ENCODE results near the gene GIPR. TPM values are rescaled to one million over a fixed set of nuclear protein-coding genes. Genes with fewer than 3 reads are reported as not detected.
"Not testable (repeated sequence)": the region's sequence is repeated elsewhere in the genome, so short reads cannot be mapped to it uniquely, and the experiment has no call there.

The GIPR gene
- total RNA-seq, 1 donor, result 1.2 TPM

DNA sequence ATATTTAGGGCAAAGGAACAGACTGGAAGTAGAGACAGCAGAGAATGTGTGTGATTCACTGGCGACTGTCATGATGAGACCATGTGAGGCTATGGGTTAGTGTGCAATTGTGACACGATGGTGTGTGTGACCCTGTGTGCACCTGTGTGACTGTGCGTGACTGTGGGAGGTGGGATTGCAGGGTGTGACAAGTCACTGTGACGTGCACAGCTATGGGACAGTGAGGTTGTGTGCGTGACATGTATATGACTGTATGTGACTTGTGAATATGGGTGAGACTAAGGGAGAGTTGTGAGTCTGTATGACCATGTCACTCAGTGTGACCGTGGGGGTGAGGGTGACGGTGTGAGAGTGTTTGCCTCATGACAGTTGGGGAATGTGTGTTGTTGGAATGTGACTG lies 3.4 kb upstream of the GIPR start:
- H3K9me3 ChIP-seq (ENCODE audit: low read depth, low read length), result no peaks in the 10 kb centered on the region
- no peak overlapping the region for H3K4me3 ChIP-seq (ENCODE audit: low read length)
- peaks cover 17% of the 10 kb centered on the region for H3K27me3 ChIP-seq (ENCODE audit: insufficient read depth, low read length)
- peaks cover 22% of the 10 kb centered on the region for H3K4me1 ChIP-seq (ENCODE audit: insufficient read depth, low read length)

DNA sequence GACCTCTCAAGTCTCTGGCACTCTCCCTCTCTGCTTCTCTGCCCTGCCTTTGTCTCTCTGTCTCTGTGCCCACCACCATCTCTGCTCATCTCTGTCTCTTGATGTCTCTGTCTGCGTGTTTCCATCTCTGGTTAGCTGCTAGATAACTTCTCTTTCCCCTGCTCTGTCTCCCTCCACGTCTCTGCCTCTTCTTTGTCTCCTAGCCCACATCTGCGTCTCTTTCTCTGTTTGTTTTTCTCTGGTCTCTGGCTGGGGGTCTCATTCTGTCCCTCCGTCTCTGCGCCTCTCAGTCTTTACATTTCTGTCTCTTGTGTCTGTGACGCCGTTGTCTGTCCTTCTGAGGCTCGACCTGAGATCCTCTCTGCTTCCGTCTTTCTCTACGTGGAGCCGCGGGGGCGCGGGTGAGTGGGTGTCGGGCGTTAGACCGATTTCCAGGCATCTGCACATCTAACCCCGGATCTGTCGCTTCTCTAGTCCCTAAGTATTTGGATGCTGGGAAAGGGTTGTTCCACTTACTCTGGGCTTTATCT lies 386 bp downstream of the GIPR start:
- Histone ChIP-seq H3K9me3 (ENCODE audit: low read depth, low read length) (no peaks in the 10 kb centered on the region), H3K4me1 (ENCODE audit: insufficient read depth, low read length) (peaks cover 40% of the 10 kb centered on the region), H3K4me3 (ENCODE audit: low read length) (peak overlapping the region; percentile 34), H3K27me3 (ENCODE audit: insufficient read depth, low read length) (peaks cover 25% of the 10 kb centered on the region)

DNA sequence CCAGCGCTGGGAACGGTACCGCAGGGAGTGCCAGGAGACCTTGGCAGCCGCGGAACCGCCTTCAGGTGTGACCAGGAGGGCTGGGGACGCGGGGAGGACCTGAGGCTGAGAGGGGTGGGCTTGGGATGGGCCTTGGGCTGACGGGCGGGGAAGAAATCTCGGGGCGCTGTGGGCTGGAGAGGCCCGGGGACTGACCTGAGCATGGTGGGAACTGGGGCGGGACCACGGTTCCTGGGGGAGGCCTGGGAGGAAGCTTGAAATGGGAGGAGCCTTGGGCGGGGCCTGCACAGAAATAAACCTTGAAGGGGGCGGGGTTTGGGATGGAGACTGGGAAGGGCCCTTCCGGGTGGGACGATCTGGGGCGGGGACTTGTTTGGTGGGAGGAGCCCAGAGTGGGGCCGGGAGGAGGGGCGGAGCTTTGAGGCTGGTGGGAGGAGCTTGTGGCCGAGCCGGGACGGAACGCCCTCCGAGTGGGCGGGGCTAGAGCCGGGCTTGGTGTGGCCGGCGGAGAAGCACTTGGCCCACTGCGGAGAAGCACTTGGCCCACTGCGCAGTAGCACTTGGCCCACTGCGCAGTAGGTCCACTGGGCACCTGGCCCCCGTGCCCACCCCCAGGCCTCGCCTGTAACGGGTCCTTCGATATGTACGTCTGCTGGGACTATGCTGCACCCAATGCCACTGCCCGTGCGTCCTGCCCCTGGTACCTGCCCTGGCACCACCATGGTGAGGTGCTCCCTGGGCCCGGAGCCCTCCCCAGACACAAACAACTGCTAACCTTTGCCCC lies 2.8 kb downstream of the GIPR start:
- Histone ChIP-seq H3K4me1 (ENCODE audit: insufficient read depth, low read length) (peaks cover 43% of the 10 kb centered on the region), H3K9me3 (ENCODE audit: low read depth, low read length) (no peaks in the 10 kb centered on the region)

DNA sequence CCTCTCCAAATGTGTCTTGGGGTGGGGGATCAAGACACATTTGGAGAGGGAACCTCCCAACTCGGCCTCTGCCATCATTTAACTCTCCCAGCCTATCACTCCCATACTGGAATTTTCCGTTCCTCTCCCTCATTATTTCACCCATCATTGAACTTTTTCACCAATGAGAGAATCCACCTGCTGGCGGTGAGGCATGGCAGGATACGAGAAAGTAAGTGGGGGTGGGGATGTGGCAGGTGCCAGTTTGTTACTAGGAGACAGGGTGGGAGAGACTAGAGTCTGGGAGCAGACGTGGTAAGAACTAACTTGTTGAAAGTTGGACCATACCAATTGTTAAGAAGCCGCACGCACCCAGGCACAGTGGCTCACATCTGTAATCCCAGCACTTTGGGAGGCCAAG lies 6.9 kb downstream of the GIPR start:
- H3K27me3 ChIP-seq (ENCODE audit: insufficient read depth, low read length), result peaks cover 27% of the 10 kb centered on the region
- H3K9me3 ChIP-seq (ENCODE audit: low read depth, low read length), result no peaks in the 10 kb centered on the region
- peaks cover 40% of the 10 kb centered on the region for H3K4me1 ChIP-seq (ENCODE audit: insufficient read depth, low read length)
- H3K4me3 ChIP-seq (ENCODE audit: low read length), result no peak overlapping the region

More for the DNA sequence above, 2.8 kb downstream of the GIPR start:
- Histone ChIP-seq H3K4me3 (ENCODE audit: low read length) (no peak overlapping the region), H3K27me3 (ENCODE audit: insufficient read depth, low read length) (peaks cover 25% of the 10 kb centered on the region)

DNA sequence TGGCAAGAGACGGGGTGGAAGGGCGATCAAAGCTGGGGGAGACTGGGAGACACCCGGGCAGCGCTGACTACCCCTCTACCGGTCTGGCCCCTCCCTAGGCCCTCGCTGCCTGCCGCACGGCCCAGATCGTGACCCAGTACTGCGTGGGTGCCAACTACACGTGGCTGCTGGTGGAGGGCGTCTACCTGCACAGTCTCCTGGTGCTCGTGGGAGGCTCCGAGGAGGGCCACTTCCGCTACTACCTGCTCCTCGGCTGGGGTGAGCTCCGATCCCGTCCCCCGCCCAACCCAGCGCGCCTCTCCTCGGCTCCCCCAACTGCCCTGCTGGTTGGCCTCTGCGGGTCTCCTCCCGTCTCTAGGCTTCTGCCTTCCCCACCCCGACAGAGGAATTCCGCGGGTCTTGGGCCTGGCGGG lies 8.8 kb downstream of the GIPR start:
- H3K9me3 ChIP-seq (ENCODE audit: low read depth, low read length), result no peaks in the 10 kb centered on the region
- H3K4me3 ChIP-seq (ENCODE audit: low read length), result no peak overlapping the region
- peaks cover 19% of the 10 kb centered on the region for H3K27me3 ChIP-seq (ENCODE audit: insufficient read depth, low read length)
- H3K4me1 ChIP-seq (ENCODE audit: insufficient read depth, low read length), result peaks cover 37% of the 10 kb centered on the region

DNA sequence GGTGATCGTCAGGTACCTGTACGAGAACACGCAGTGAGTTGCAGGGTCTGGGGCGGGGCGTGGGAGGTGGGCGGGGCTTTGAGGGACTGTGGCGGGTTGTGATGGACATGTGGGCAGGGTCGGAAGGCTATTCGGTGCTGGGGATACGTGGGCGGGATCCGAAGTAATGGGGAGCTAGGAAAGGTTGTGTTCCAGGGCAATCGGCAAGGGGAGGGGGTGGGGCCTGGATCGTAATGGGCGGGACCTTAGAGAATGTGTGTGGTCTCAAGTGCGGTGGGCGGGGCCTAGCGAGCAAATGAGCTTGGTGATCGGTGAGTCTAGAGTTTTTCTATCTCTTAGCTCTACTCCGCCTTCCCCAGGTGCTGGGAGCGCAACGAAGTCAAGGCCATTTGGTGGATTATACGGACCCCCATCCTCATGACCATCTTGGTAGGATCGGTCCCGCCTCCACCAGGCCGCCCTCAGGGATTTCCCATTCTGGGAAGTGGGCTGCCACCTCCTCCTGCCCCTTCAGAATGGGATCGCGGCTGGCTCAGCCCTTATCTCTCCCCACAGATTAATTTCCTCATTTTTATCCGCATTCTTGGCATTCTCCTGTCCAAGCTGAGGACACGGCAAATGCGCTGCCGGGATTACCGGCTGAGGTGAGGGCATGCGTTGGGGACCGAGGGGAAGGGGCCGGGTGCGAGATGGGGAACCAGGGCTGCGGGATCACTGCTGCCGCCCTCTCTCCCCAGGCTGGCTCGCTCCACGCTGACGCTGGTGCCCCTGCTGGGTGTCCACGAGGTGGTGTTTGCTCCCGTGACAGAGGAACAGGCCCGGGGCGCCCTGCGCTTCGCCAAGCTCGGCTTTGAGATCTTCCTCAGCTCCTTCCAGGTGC lies 9.6 kb downstream of the GIPR start:
- H3K4me3 ChIP-seq (ENCODE audit: low read length), result no peak overlapping the region
- no peaks in the 10 kb centered on the region for H3K9me3 ChIP-seq (ENCODE audit: low read depth, low read length)
- H3K27me3 ChIP-seq (ENCODE audit: insufficient read depth, low read length), result peaks cover 19% of the 10 kb centered on the region
- peaks cover 39% of the 10 kb centered on the region for H3K4me1 ChIP-seq (ENCODE audit: insufficient read depth, low read length)

DNA sequence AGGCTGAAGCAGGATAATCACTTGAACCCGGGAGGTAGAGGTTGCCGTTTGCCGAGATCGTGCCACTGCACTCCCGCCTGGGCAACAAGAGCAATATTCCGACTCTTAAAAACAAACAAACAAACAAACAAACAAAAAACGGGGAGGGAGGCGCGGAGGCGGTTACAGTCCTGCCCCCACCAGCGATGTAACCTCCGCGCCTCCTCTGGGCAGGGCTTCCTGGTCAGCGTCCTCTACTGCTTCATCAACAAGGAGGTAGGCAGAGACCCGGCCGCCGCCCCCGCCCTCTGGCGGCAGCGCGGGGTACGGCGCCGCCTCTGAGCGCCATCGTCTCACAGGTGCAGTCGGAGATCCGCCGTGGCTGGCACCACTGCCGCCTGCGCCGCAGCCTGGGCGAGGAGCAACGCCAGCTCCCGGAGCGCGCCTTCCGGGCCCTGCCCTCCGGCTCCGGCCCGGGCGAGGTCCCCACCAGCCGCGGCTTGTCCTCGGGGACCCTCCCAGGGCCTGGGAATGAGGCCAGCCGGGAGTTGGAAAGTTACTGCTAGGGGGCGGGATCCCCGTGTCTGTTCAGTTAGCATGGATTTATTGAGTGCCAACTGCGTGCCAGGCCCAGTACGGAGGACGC lies 13.5 kb downstream of the GIPR start:
- Histone ChIP-seq H3K9me3 (ENCODE audit: low read depth, low read length) (no peaks in the 10 kb centered on the region), H3K4me3 (ENCODE audit: low read length) (peak overlapping the region; percentile 14), H3K27me3 (ENCODE audit: insufficient read depth, low read length) (peaks cover 19% of the 10 kb centered on the region)

DNA sequence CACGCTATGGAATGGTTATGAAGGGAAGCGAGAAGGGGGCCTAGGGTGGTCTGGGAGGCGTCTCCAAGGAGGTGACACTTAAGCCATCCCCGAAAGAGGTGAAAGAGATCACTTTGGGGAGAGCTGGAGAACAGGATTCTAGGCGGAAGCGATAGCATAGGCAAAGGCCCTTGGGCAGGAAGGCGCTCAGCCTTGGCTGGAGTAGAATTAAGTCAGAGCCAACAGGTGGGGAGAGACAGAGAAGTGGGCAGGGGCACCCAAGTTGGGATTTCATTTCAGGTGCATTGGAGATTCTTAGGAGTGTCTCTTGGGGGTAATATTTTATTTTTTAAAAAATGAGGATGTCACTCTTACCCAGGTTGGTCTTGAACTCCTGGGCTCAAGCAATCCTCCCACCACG lies 14.1 kb downstream of the GIPR start:
- Histone ChIP-seq H3K4me3 (ENCODE audit: low read length) (no peak overlapping the region), H3K9me3 (ENCODE audit: low read depth, low read length) (no peaks in the 10 kb centered on the region), H3K27me3 (ENCODE audit: insufficient read depth, low read length) (peaks cover 15% of the 10 kb centered on the region), H3K4me1 (ENCODE audit: insufficient read depth, low read length) (peaks cover 25% of the 10 kb centered on the region)

More for the DNA sequence above, 13.5 kb downstream of the GIPR start:
- peaks cover 30% of the 10 kb centered on the region for H3K4me1 ChIP-seq (ENCODE audit: insufficient read depth, low read length)

DNA sequence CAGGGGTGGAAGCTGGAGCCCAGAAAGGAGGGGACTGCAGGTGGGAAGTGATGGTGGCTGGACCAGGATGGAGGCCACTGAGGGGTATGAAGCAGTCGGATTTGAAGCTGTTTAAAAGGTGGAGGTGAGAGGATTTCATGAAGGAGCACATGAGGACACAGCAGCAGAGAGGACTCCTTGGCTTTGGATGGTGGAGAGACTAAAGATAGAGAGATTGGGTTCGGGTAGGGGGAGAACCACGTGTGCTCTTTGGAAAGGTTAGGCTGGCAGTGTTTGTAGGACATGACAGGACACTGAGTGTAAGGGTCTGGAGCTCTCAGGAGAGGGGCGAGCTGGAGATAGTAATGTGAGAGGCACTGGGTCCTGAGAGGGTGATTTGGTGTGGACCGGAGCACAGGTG lies 14.9 kb downstream of the GIPR start:
- Histone ChIP-seq H3K9me3 (ENCODE audit: low read depth, low read length) (no peaks in the 10 kb centered on the region), H3K27me3 (ENCODE audit: insufficient read depth, low read length) (peaks cover 10% of the 10 kb centered on the region), H3K4me1 (ENCODE audit: insufficient read depth, low read length) (peaks cover 17% of the 10 kb centered on the region)

DNA sequence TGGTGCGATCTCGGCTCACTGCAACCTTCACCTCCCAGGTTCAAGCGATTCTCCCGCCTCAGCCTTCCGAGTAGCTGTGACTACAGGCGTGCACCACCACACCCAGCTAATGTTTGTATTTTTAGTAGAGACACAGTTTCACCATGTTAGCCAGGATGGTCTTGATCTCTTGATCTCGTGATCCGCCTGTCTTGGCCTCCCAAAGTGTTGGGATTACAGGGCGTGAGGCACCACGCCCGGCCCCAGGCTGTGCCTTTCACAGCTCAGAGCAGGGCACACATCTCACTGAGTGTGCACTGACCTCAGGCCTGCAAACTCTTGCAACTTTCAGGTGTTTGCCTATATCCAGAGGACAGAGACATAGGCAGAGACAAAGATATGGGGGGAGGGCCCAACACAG lies 17.0 kb downstream of the GIPR start:
- not testable (repeated sequence) for H3K4me3 ChIP-seq (ENCODE audit: low read length); H3K9me3 ChIP-seq (ENCODE audit: low read depth, low read length); H3K27me3 ChIP-seq (ENCODE audit: insufficient read depth, low read length)
- H3K4me1 ChIP-seq (ENCODE audit: insufficient read depth, low read length), result peaks cover 14% of the 10 kb centered on the region

More for the DNA sequence above, 14.9 kb downstream of the GIPR start:
- no peak overlapping the region for H3K4me3 ChIP-seq (ENCODE audit: low read length)

DNA sequence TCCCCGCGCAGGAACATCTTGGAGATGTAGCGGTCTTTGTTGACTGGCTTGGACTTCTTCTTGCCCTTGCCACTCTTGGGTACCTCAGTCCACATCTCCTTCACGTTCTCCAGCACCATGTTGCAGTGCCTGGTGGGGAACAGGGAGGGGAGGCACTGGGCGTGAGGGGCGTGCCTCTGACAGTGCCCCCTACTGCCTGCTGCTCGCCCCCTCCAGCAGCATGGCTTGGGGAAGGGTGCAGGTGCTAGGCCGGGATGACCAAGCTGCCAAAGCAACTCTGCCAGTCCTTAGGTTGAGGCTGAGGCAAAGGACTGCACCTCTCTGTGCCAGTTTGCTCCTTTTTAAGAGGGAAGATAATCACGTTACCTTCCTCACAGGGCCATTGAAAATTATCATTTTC lies 19.6 kb downstream of the GIPR start:
- Histone ChIP-seq H3K27me3 (ENCODE audit: insufficient read depth, low read length) (no peaks in the 10 kb centered on the region), H3K4me3 (ENCODE audit: low read length) (no peak overlapping the region), H3K4me1 (ENCODE audit: insufficient read depth, low read length) (peaks cover 12% of the 10 kb centered on the region), H3K9me3 (ENCODE audit: low read depth, low read length) (no peaks in the 10 kb centered on the region)

DNA sequence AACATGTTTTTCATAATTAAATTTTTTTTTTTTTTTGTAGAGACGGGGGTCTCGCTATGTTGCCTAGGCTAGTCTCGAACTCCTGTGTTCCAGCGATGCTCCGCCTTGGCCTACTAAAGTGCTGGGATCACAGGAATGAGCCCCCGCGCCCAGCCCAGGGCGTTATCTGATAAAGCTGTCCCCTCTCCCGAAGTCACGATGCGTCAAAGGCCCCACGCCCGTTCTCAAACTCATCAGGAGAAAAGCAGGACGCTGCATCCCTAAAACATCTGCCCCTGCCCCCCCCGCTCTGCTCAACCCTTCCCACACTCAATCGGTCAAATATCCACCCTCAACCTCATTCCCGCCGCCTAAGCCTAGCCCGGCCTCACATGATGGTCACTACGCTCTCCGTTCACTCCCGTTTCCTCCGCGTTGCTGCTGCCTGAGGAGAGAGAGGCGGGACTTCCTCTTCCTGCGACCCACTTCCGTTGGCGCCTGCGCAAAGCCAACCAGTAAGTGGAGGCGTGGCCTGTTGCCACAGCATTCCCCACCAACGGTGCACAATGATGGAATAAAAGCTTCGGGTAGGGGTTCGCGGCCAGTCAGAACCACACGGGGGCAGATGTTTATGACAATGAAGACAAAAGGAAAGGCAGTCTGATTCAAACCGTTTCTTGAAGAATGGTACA lies 23.6 kb downstream of the GIPR start, which contains the start of gene SNRPD2:
TSS of gene SNRPD2 (minus strand) at position 438 of the 671 bp plus-strand sequence. CDS start at position 373, 65 bp downstream.
- H3K27me3 ChIP-seq (ENCODE audit: insufficient read depth, low read length), result no peaks in the 10 kb centered on the region
- H3K4me3 ChIP-seq (ENCODE audit: low read length), result peak within 1 kb of the TSS; percentile 67
- peaks cover 22% of the 10 kb centered on the region for H3K4me1 ChIP-seq (ENCODE audit: insufficient read depth, low read length)
- no peaks in the 10 kb centered on the region for H3K9me3 ChIP-seq (ENCODE audit: low read depth, low read length)

DNA sequence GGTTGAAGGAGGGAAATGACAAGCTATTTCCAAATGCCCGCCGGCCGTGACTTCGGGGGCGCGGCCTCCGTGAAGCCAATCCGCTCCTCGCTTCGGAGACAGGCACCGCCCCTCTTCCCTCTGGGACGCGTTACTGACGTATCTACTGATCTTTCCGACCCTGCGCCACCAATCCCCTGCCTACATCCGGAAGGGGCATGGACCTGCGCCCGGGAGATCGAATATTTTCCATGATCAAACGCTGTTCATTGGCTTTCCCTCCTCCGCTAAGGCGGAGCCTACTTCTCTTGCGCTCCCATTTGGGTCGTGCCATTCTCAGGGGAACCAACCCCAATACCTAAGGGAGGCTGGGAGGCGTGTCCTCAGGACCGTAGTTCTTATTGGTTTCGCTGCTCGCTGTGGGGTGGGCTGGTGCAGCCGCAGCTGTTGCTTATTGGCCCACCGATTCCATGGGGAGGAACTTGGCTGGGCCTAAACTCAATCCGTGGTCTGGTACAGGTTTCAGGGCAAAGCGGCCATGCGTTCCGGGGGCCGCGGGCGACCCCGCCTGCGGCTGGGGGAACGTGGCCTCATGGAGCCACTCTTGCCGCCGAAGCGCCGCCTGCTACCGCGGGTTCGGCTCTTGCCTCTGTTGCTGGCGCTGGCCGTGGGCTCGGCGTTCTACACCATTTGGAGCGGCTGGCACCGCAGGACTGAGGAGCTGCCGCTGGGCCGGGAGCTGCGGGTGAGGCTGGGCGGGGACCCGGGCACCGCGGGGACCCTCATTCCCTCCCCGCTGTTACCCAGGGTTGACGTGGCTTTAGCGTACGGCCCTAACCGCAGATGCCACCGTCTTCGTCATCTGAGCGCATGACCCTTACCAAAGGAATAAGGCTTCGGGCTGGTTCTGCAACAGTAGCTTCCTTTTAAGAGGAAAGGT lies 24.4 kb downstream of the GIPR start, which contains the start of gene QPCTL:
TSS of gene QPCTL (plus strand) at position 480 of the 919 bp plus-strand sequence. CDS start at position 518, 38 bp downstream.
- no peaks in the 10 kb centered on the region for H3K27me3 ChIP-seq (ENCODE audit: insufficient read depth, low read length)
- H3K4me1 ChIP-seq (ENCODE audit: insufficient read depth, low read length), result peaks cover 22% of the 10 kb centered on the region
- H3K4me3 ChIP-seq (ENCODE audit: low read length), result peak within 1 kb of the TSS; percentile 67
- no peaks in the 10 kb centered on the region for H3K9me3 ChIP-seq (ENCODE audit: low read depth, low read length)

Measured in mononuclear cell (primary cell).